GM18873 (cell line): Measurements from ENCODE around the gene PSORS1C1.
"Not testable (repeated sequence)": the region's sequence is repeated elsewhere in the genome, so short reads cannot be mapped to it uniquely, and the experiment has no call there.

Experiments
- ATAC-seq: cut with Tn5 transposase; IDR thresholded peaks from one replicate; pipeline ENCODE4 v1.9.1; 2021; ENCODE audit warnings: mild to moderate bottlenecking, moderate library complexity, moderate number of reproducible peaks; ENCODE audit not compliant: unreplicated experiment, low FRiP score

Gene PSORS1C1

GRCh38 chr6:31157513-31158139, 43.0 kb downstream of the PSORS1C1 start, which contains the start of gene CCHCR1:
Gene CCHCR1, minus strand, starts transcription at chr6:31157802. Its CDS starts 202 bp downstream, at chr6:31157600.
- no peak for ATAC-seq

- ATAC-seq = peak; percentile 82
Measured at GRCh38 chr6:31158140-31158862, 43.7 kb downstream of the PSORS1C1 start, which contains the start of gene TCF19. Gene TCF19, plus strand, starts transcription at chr6:31158589. Its CDS starts 881 bp downstream, at chr6:31159470.

- ATAC-seq = no peak
Measured at GRCh38 chr6:31158863-31159855, 44.6 kb downstream of the PSORS1C1 start.

- no peak for ATAC-seq
Measured at GRCh38 chr6:31161216-31162126, 46.9 kb downstream of the PSORS1C1 start.

- ATAC-seq = no peak
Measured at GRCh38 chr6:31162463-31163165, 48.0 kb downstream of the PSORS1C1 start.

GRCh38 chr6:31163922-31164321, 49.3 kb downstream of the PSORS1C1 start:
- ATAC-seq = no peak

- ATAC-seq = not testable (repeated sequence)
Measured at GRCh38 chr6:31164475-31165063, 50.0 kb downstream of the PSORS1C1 start.

- peak; percentile 51 for ATAC-seq
Measured at GRCh38 chr6:31165064-31165832, 50.6 kb downstream of the PSORS1C1 start.

- ATAC-seq = no peak
Measured at GRCh38 chr6:31165986-31166385, 51.4 kb downstream of the PSORS1C1 start.

GRCh38 chr6:31168606-31169005, 54.0 kb downstream of the PSORS1C1 start:
- ATAC-seq = no peak

GRCh38 chr6:31169123-31169857, 54.7 kb downstream of the PSORS1C1 start:
- ATAC-seq = no peak

GRCh38 chr6:31169858-31170599, 55.4 kb downstream of the PSORS1C1 start:
- not testable (repeated sequence) for ATAC-seq

GRCh38 chr6:31170600-31170881, 55.9 kb downstream of the PSORS1C1 start, which contains the start of gene POU5F1:
Gene POU5F1, minus strand, starts transcription at chr6:31170682. Its CDS starts 62 bp downstream, at chr6:31170620.
- no peak for ATAC-seq

- ATAC-seq = no peak
Measured at GRCh38 chr6:31170987-31171671, 56.5 kb downstream of the PSORS1C1 start.

- ATAC-seq = no peak
Measured at GRCh38 chr6:31171931-31172905, 57.6 kb downstream of the PSORS1C1 start.
